Fibroblast of lung (primary cell): ENCODE measurements around the gene DCLRE1A. TPM values are rescaled to one million over a fixed set of nuclear protein-coding genes. Genes with fewer than 3 reads are reported as not detected.
"Not testable (repeated sequence)": the region's sequence is repeated elsewhere in the genome, so short reads cannot be mapped to it uniquely, and the experiment has no call there.

ENCODE experiments used
- DNase-seq, 2 donors: peaks; one replicate each; pipeline versions ENCODE4 v3.0.0 to v3.0.0-alpha.2; 2010; ENCODE audit warnings: low read depth in 2 of 2
- H2AFZ ChIP-seq: 2 replicates; pipeline ENCODE4 v1.5.1; 2012; ENCODE audit warnings: low read length, control low read depth, inconsistent platforms
- H3K27ac ChIP-seq: 2 replicates; pipeline ENCODE4 v1.5.1; 2011; ENCODE audit warnings: low read length, control low read depth; ENCODE audit not compliant: insufficient read depth
- H3K27me3 ChIP-seq: 2 replicates; pipeline ENCODE4 v1.5.1; 2011; ENCODE audit warnings: mild to moderate bottlenecking, low read length; ENCODE audit not compliant: control insufficient read depth, insufficient read depth
- H3K36me3 ChIP-seq: 2 replicates; pipeline ENCODE4 v1.5.1; 2011; ENCODE audit warnings: low read length; ENCODE audit not compliant: control insufficient read depth, insufficient read depth
- H3K4me1 ChIP-seq: 2 replicates; pipeline ENCODE4 v1.5.1; 2011; ENCODE audit warnings: low read length; ENCODE audit not compliant: control insufficient read depth, insufficient read depth; ENCODE audit errors: extremely low read depth
- H3K4me2 ChIP-seq: 2 replicates; pipeline ENCODE4 v1.5.1; 2011; ENCODE audit warnings: low read length, control low read depth; ENCODE audit not compliant: insufficient read depth; ENCODE audit errors: extremely low read depth
- H3K4me3 ChIP-seq, 4 experiments: fragments of 200-600 bp in 1 of 4; sonication (generic) in 1 of 4; replicated peaks in 1 of 4; 2 replicates each; pipeline ENCODE4 v1.5.1; 2011 to 2016; ENCODE audit warnings: low read length in 4 of 4, low read depth in 3 of 4, mild to moderate bottlenecking in 3 of 4, control low read depth in 2 of 4, inconsistent platforms in 1 of 4, mixed read lengths in 1 of 4; ENCODE audit not compliant: insufficient read depth in 1 of 4; ENCODE audit errors: control extremely low read depth in 1 of 4
- H3K79me2 ChIP-seq: 2 replicates; pipeline ENCODE4 v1.5.1; 2012; ENCODE audit warnings: mild to moderate bottlenecking, low read length, inconsistent platforms; ENCODE audit not compliant: control insufficient read depth, insufficient read depth
- H3K9ac ChIP-seq: 2 replicates; pipeline ENCODE4 v1.5.1; 2011; ENCODE audit warnings: mild to moderate bottlenecking, low read length, control low read depth; ENCODE audit not compliant: insufficient read depth
- H3K9me3 ChIP-seq: 2 replicates; pipeline ENCODE4 v1.5.1; 2012; ENCODE audit warnings: low read depth, low read length; ENCODE audit not compliant: control insufficient read depth, insufficient read depth
- H4K20me1 ChIP-seq: 2 replicates; pipeline ENCODE4 v1.5.1; 2011; ENCODE audit warnings: low read length; ENCODE audit not compliant: control insufficient read depth, insufficient read depth; ENCODE audit errors: extremely low read depth
- CTCF ChIP-seq, 2 donors: IDR thresholded peaks in 1 of 2; conservative IDR thresholded peaks in 1 of 2; 1 replicate in 1 of 2; 2 replicates in 1 of 2; pipeline ENCODE4 v1.5.1; 2011 to 2012; ENCODE audit warnings: low read length in 2 of 2, control low read depth in 1 of 2, inconsistent platforms in 1 of 2, low read depth in 1 of 2, mild to moderate bottlenecking in 1 of 2
- EZH2 ChIP-seq: IDR thresholded peaks from 2 replicates; pipeline ENCODE4 v1.5.1; 2012; ENCODE audit warnings: low read length, control low read depth, mild to moderate bottlenecking; ENCODE audit errors: missing control alignments
- polyA plus RNA-seq, 2 donors: library from polyadenylated mRNA; depleted of rRNA in 1 of 2; stranded (reverse) in 1 of 2; unstranded in 1 of 2; fragments of >200 nt; gene quantifications; 2 replicates each; pipeline ENCODE4 v1.2.1, GENCODE V29; 2011 to 2012; ENCODE audit warnings: missing spikeins in 1 of 2
- total RNA-seq: library from RNA; depleted of rRNA; stranded (reverse); fragments of >200 nt; gene quantifications from 2 replicates; pipeline ENCODE4 v1.2.1, GENCODE V29; 2014

DCLRE1A gene
- total and polyA plus RNA-seq, 2 donors (not counting 1 experiment from before 2014, with no cell fraction given): 5.2 to 9.4 TPM

DNA sequence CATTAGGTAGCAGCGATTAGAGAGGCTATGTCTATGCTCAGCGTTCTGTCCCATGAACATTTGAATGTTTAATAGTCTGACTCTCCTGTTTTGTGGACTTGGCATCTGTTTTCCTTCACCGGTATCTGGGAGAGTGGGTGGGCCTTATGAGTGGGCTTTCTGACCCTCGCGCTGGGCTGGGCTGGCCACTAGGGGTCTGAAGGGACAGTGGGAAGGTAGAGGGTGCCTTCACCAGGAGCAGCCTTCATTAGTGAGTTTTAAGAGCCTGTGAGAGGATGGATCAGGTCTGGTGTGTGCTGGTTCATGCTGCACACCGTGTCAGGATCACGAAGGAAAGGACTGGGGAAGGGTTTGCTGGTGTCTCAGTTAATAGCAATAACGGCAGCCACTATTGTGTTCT is 33.4 kb downstream of the DCLRE1A start:
- no peak for TF ChIP-seq EZH2
- peak in 1 of 2 donors; percentile 1 for TF ChIP-seq CTCF (conservative IDR thresholded peaks at IDR 0.05 in 1 of 2, IDR thresholded peaks at IDR 0.05 in 1 of 2; ENCODE audit: low read depth in 1 of 2, low read length in 2 of 2)
- H3K27me3 ChIP-seq: no peaks in the 10 kb centered on the region
- H3K4me3 ChIP-seq: no peak overlapping the region
- H3K4me2 ChIP-seq: no peak overlapping the region
- no peaks in the 10 kb centered on the region for H3K79me2 ChIP-seq
- no peak overlapping the region for H3K9ac ChIP-seq
- H3K4me1 ChIP-seq: no peaks in the 10 kb centered on the region
- H3K27ac ChIP-seq: no peak overlapping the region
- H4K20me1 ChIP-seq: no peaks in the 10 kb centered on the region
- no peak for DNase-seq
- no peaks in the 10 kb centered on the region for H3K9me3 ChIP-seq
- H3K36me3 ChIP-seq: no peaks in the 10 kb centered on the region
- no peak overlapping the region for H2AFZ ChIP-seq

- no peak overlapping the region for H3K4me3 ChIP-seq
- H3K9ac ChIP-seq: no peak overlapping the region
- DNase-seq: no peak
- H2AFZ ChIP-seq: no peak overlapping the region
- H3K27ac ChIP-seq: no peak overlapping the region
- no peaks in the 10 kb centered on the region for H3K36me3 ChIP-seq
- no peaks in the 10 kb centered on the region for H3K79me2 ChIP-seq
- no peaks in the 10 kb centered on the region for H4K20me1 ChIP-seq
- H3K4me2 ChIP-seq: no peak overlapping the region
- no peaks in the 10 kb centered on the region for H3K27me3 ChIP-seq
- TF ChIP-seq EZH2 (no peak), CTCF (conservative IDR thresholded peaks at IDR 0.05 in 1 of 2, IDR thresholded peaks at IDR 0.05 in 1 of 2; ENCODE audit: low read depth in 1 of 2, low read length in 2 of 2) (no peak)
- no peaks in the 10 kb centered on the region for H3K4me1 ChIP-seq
- H3K9me3 ChIP-seq: no peaks in the 10 kb centered on the region
Measured at GRCh38 chr10:113819989-113820388, 33.9 kb downstream of the DCLRE1A start.

DNA sequence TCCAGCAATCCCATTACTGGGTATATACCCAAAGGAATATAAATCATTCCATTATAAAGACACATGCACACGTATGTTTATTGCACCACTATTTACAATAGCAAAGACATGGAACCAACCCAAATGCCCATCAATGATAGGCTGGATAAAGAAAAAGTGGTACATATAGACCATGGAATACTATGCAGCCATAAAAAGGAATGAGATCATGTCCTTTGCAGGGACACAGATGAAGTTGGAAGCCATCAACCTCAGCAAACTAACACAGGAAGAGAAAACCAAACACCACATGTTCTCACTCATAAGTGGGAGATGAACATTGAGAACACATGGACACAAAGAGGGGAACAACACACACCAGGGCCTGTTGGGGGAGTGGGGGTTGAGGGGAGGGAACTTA is 39.2 kb downstream of the DCLRE1A start:
- H2AFZ ChIP-seq, H3K36me3 ChIP-seq, H3K27ac ChIP-seq, DNase-seq, H4K20me1 ChIP-seq, H3K9me3 ChIP-seq, H3K9ac ChIP-seq, H3K4me2 ChIP-seq, H3K4me1 ChIP-seq, H3K79me2 ChIP-seq, H3K4me3 ChIP-seq, H3K27me3 ChIP-seq: not testable (repeated sequence)
